H1 (cell line): ENCODE measurements around the gene IFIT2. TPM values are rescaled to one million over a fixed set of nuclear protein-coding genes. Genes with fewer than 3 reads are reported as not detected.

ENCODE experiments used
- CTCF ChIA-PET: fragments of 300-600 bp; sonication (Branson Sonifier 250); formaldehyde crosslinking; loops from one replicate; lab custom pipeline; 2021; ENCODE audit not compliant: partially characterized antibody; lab: Charles Lee
- POLR2A ChIA-PET: fragments of 300-600 bp; sonication (Branson Sonifier 250); formaldehyde crosslinking; loops from one replicate; lab custom pipeline; 2021; ENCODE audit warnings: inconsistent platforms; ENCODE audit not compliant: partially characterized antibody; lab: Charles Lee
- DNase-seq, 2 experiments: peaks; one replicate each; pipeline versions ENCODE4 v3.0.0 to v3.0.0-alpha.2; 2010 to 2022; ENCODE audit warnings: low spot score in 2 of 2, low read depth in 1 of 2, mixed read lengths in 1 of 2
- FAIRE-seq: peaks from 2 replicates; lab custom pipeline; 2011; peaks lifted over from hg19 to GRCh38; lab: Jason Lieb, UNC
- H2AFZ ChIP-seq: 2 replicates; pipeline ENCODE4 v1.8.1; 2012; ENCODE audit warnings: low read length, inconsistent platforms
- H2AK5ac ChIP-seq: 2 replicates; pipeline ENCODE4 v1.6.1; 2013; ENCODE audit warnings: low read depth, low read length
- H2BK120ac ChIP-seq: replicated peaks from 2 replicates; pipeline ENCODE3; 2013; ENCODE audit warnings: low read depth, low read length, inconsistent platforms
- H2BK12ac ChIP-seq: 2 replicates; pipeline ENCODE4 v1.6.1; 2013; ENCODE audit warnings: low read depth, low read length
- H2BK15ac ChIP-seq: 2 replicates; pipeline ENCODE4 v1.6.1; 2013; ENCODE audit warnings: low read length
- H2BK20ac ChIP-seq: 2 replicates; pipeline ENCODE4 v1.6.1; 2013; ENCODE audit warnings: low read length
- H2BK5ac ChIP-seq: 2 replicates; pipeline ENCODE4 v1.6.1; 2013; ENCODE audit warnings: low read depth, low read length
- H3K14ac ChIP-seq: 2 replicates; pipeline ENCODE4 v1.6.1; 2013; ENCODE audit warnings: inconsistent platforms; ENCODE audit not compliant: insufficient read length
- H3K18ac ChIP-seq: 2 replicates; pipeline ENCODE4 v1.6.1; 2013; ENCODE audit warnings: low read length; ENCODE audit errors: extremely low read depth
- H3K23ac ChIP-seq: 2 replicates; pipeline ENCODE4 v1.6.1; 2013; ENCODE audit warnings: inconsistent platforms; ENCODE audit not compliant: insufficient read length
- H3K23me2 ChIP-seq: 2 replicates; pipeline ENCODE4 v1.6.1; 2013; ENCODE audit warnings: low read depth, low read length
- H3K27ac ChIP-seq: 2 replicates; pipeline ENCODE4 v1.6.1; 2011; ENCODE audit warnings: low read depth, low read length, inconsistent platforms
- H3K27me3 ChIP-seq, 4 experiments: replicated peaks in 1 of 4; 1 replicate in 1 of 4; 2 replicates in 3 of 4; pipeline versions ENCODE4 v1.6.1 to v1.8.1; 2011 to 2013; ENCODE audit warnings: low read length in 3 of 4, mild to moderate bottlenecking in 3 of 4, inconsistent platforms in 2 of 4, mixed read lengths in 2 of 4, moderate library complexity in 1 of 4; ENCODE audit not compliant: control insufficient read depth in 3 of 4, insufficient read depth in 3 of 4; ENCODE audit errors: extremely low read depth in 1 of 4
- H3K36me3 ChIP-seq, 4 experiments: 2 replicates each; pipeline versions ENCODE4 v1.6.1 to v1.8.1; 2011 to 2013; ENCODE audit warnings: mild to moderate bottlenecking in 4 of 4, low read length in 3 of 4, moderate library complexity in 2 of 4, control low read depth in 1 of 4, inconsistent platforms in 1 of 4; ENCODE audit not compliant: insufficient read depth in 4 of 4, control insufficient read depth in 2 of 4
- H3K4ac ChIP-seq: replicated peaks from 2 replicates; pipeline ENCODE3; 2013; ENCODE audit warnings: low read length, low read depth, mixed read lengths, inconsistent platforms; ENCODE audit not compliant: insufficient read length
- H3K4me1 ChIP-seq, 4 experiments: replicated peaks in 1 of 4; 1 replicate in 1 of 4; 2 replicates in 3 of 4; pipeline versions ENCODE4 v1.6.1 to v1.8.1; 2011 to 2013; ENCODE audit warnings: low read length in 3 of 4, inconsistent platforms in 2 of 4, mixed read lengths in 1 of 4; ENCODE audit not compliant: insufficient read depth in 4 of 4, control insufficient read depth in 3 of 4
- H3K4me2 ChIP-seq, 2 experiments: 2 replicates each; pipeline versions ENCODE4 v1.6.1 to v1.8.1; 2011 to 2013; ENCODE audit warnings: low read depth in 2 of 2, low read length in 2 of 2, control low read depth in 1 of 2, inconsistent platforms in 1 of 2, mild to moderate bottlenecking in 1 of 2; ENCODE audit not compliant: insufficient read depth in 1 of 2
- H3K4me3 ChIP-seq, 4 experiments: fragments of 200-600, 300-600 bp in 1 of 4; sonication (generic), shearing (Covaris generic), sonication (Bioruptor Twin) in 1 of 4; 2 replicates each; pipeline versions ENCODE4 v1.5.1 to v1.8.1; 2011 to 2016; ENCODE audit warnings: low read length in 4 of 4, low read depth in 3 of 4, control low read depth in 2 of 4, inconsistent platforms in 2 of 4, mild to moderate bottlenecking in 2 of 4, mixed read lengths in 1 of 4, moderate library complexity in 1 of 4; ENCODE audit not compliant: insufficient read depth in 2 of 4; ENCODE audit errors: extremely low read depth in 1 of 4
- H3K56ac ChIP-seq: replicated peaks from 2 replicates; pipeline ENCODE3; 2013; ENCODE audit warnings: low read depth, mild to moderate bottlenecking, mixed read lengths, low read length, inconsistent platforms; ENCODE audit not compliant: insufficient read length
- H3K79me1 ChIP-seq: 2 replicates; pipeline ENCODE4 v1.6.1; 2013; ENCODE audit warnings: low read depth, low read length, control low read depth
- H3K79me2 ChIP-seq, 2 experiments: 2 replicates each; pipeline versions ENCODE4 v1.6.1 to v1.8.1; 2012 to 2013; ENCODE audit warnings: low read length in 2 of 2, mild to moderate bottlenecking in 2 of 2, inconsistent platforms in 1 of 2; ENCODE audit not compliant: insufficient read depth in 2 of 2, control insufficient read depth in 1 of 2
- H3K9ac ChIP-seq, 4 experiments: replicated peaks in 1 of 4; 1 replicate in 1 of 4; 2 replicates in 3 of 4; pipeline versions ENCODE4 v1.6.1 to v1.8.1; 2011 to 2013; ENCODE audit warnings: low read depth in 3 of 4, low read length in 3 of 4, control low read depth in 2 of 4, mild to moderate bottlenecking in 2 of 4, moderate library complexity in 2 of 4, inconsistent platforms in 1 of 4; ENCODE audit errors: extremely low read depth in 1 of 4
- H3K9me3 ChIP-seq, 2 experiments: 2 replicates each; pipeline versions ENCODE4 v1.6.1 to v1.8.1; 2012 to 2013; ENCODE audit warnings: mild to moderate bottlenecking in 2 of 2, moderate library complexity in 2 of 2, control low read depth in 1 of 2, inconsistent platforms in 1 of 2, low read depth in 1 of 2, low read length in 1 of 2, mixed read lengths in 1 of 2; ENCODE audit not compliant: insufficient read depth in 2 of 2
- H4K20me1 ChIP-seq, 2 experiments: replicated peaks in 1 of 2; 2 replicates each; pipeline versions ENCODE3 to v1.8.1; 2011 to 2013; ENCODE audit warnings: inconsistent platforms in 2 of 2, low read length in 2 of 2, mild to moderate bottlenecking in 1 of 2; ENCODE audit not compliant: insufficient read depth in 2 of 2, control insufficient read depth in 1 of 2
- H4K5ac ChIP-seq: 2 replicates; pipeline ENCODE4 v1.6.1; 2013; ENCODE audit warnings: low read length, low read depth, mixed read lengths, inconsistent platforms; ENCODE audit not compliant: insufficient read length
- H4K8ac ChIP-seq: 2 replicates; pipeline ENCODE4 v1.8.0; 2013; ENCODE audit warnings: mild to moderate bottlenecking, moderate library complexity, low read length, inconsistent platforms; ENCODE audit not compliant: insufficient read depth; ENCODE audit errors: extremely low read depth
- H4K91ac ChIP-seq: replicated peaks from 2 replicates; pipeline ENCODE3; 2013; ENCODE audit warnings: low read length, mixed read lengths, inconsistent platforms; ENCODE audit not compliant: insufficient read length
- BRCA1 ChIP-seq: IDR thresholded peaks from 2 replicates; pipeline ENCODE4 v1.6.1; 2012; ENCODE audit warnings: low read depth, low read length, improper control_type of control experiment
- CHD2 ChIP-seq: IDR thresholded peaks from 2 replicates; pipeline ENCODE4 v1.6.1; 2012; ENCODE audit warnings: low read length, improper control_type of control experiment
- HDAC6 ChIP-seq: IDR thresholded peaks from one replicate; pipeline ENCODE4 v1.7.1; 2012; ENCODE audit warnings: low read depth, mild to moderate bottlenecking, inconsistent platforms, low read length, moderate library complexity
- JUND ChIP-seq: IDR thresholded peaks from 2 replicates; pipeline ENCODE4 v1.6.1; 2011; ENCODE audit warnings: mild to moderate bottlenecking, improper control_type of control experiment, low read length
- PHF8 ChIP-seq: fragments of 200-600 bp; sonication (generic); conservative IDR thresholded peaks from 2 replicates; pipeline ENCODE4 v1.7.1; 2012; ENCODE audit warnings: low read depth, mild to moderate bottlenecking, inconsistent platforms, low read length, moderate library complexity
- SP1 ChIP-seq: IDR thresholded peaks from 2 replicates; pipeline ENCODE4 v1.6.1; 2011; ENCODE audit warnings: low read depth, low read length
- SUZ12 ChIP-seq: fragments of 200-600 bp; sonication (generic); IDR thresholded peaks from 2 replicates; pipeline ENCODE4 v1.6.1; 2012; ENCODE audit warnings: mild to moderate bottlenecking, inconsistent platforms, low read length, moderate library complexity, mixed read lengths
- USF2 ChIP-seq: IDR thresholded peaks from 2 replicates; pipeline ENCODE4 v1.6.1; 2011; ENCODE audit warnings: low read length, improper control_type of control experiment
- WGBS, 2 experiments: shearing (Covaris generic) in 1 of 2; methylation state at CpG; one replicate each; pipeline versions ENCODE4 v1.1.6 to v1.1.7; 2013 to 2015; ENCODE audit warnings: low lambda C conversion rate in 2 of 2, mixed read lengths in 2 of 2, inconsistent platforms in 1 of 2, low coverage in 1 of 2, missing lambda C conversion rate in 1 of 2; ENCODE audit not compliant: insufficient replicate concordance in 2 of 2, insufficient coverage in 1 of 2, insufficient read length in 1 of 2; ENCODE audit errors: extremely low coverage in 1 of 2, missing lambda C conversion rate in 1 of 2; 5-methylcytosine and 5-hydroxymethylcytosine counted together
- polyA plus RNA-seq, 7 experiments: library from polyadenylated mRNA; depleted of rRNA in 3 of 7; stranded (reverse) in 5 of 7; unstranded in 2 of 7; fragments of >200 nt in 5 of 7; fragments of 200-250 nt in 2 of 7; gene quantifications; 1 replicate in 5 of 7; 2 replicates in 1 of 7; 4 replicates in 1 of 7; pipeline versions ENCODE4 v1.2.1 to v1.2.3, GENCODE V29; 2011 to 2013; ENCODE audit warnings: missing spikeins in 2 of 7, mixed read lengths in 2 of 7
- total RNA-seq: library from RNA; stranded (reverse); fragmentation: NEBNext Ultra II Directional; extraction: Animal tissue kit (Norgen Biotek cat#: 25700); gene quantifications from 2 replicates; pipeline ENCODE4 v1.2.1, GENCODE V29; 2021

Gene IFIT2
- total and polyA plus RNA-seq, 2 of the 8 experiments (the other 6 are each of a cell fraction or from before 2014, with no cell fraction given) = 0.03 to 0.35 TPM

- no peak for TF ChIP-seq BRCA1
- TF ChIP-seq PHF8 = no peak
- TF ChIP-seq CHD2 = no peak
- TF ChIP-seq SP1 = no peak
- TF ChIP-seq USF2 = no peak
- no peak for TF ChIP-seq HDAC6
- TF ChIP-seq JUND = no peak
- no peak for TF ChIP-seq SUZ12
- Histone ChIP-seq H3K9me3 (no peaks in the 10 kb centered on the region), H4K91ac (no peak overlapping the region), H2AFZ (no peak overlapping the region), H3K36me3 (no peaks in the 10 kb centered on the region), H2BK15ac (no peak overlapping the region), H4K8ac (no peak overlapping the region), H3K4ac (no peak overlapping the region), H4K5ac (no peak overlapping the region), H2BK20ac (no peak overlapping the region), H3K14ac (no peak overlapping the region), H3K56ac (no peak overlapping the region), H2AK5ac (no peak overlapping the region), H3K23me2 (peaks cover 3% of the 10 kb centered on the region; the same call in 1 of the 2 replicates), H3K4me2 (no peak overlapping the region), H3K79me2 (no peaks in the 10 kb centered on the region), H2BK12ac (no peak overlapping the region), H3K4me3 (no peak overlapping the region), H3K79me1 (no peaks in the 10 kb centered on the region), H3K23ac (no peak overlapping the region), H4K20me1 (no peaks in the 10 kb centered on the region), H3K27me3 (no peaks in the 10 kb centered on the region), H2BK5ac (no peak overlapping the region), H2BK120ac (no peak overlapping the region), H3K18ac (no peak overlapping the region), H3K9ac (no peak overlapping the region), H3K27ac (no peak overlapping the region), H3K4me1 (no peaks in the 10 kb centered on the region)
- WGBS, 2 experiments = 86% methylated on average over 3 of the region's 3 CpGs; no CpG with 5 or more reads in 1 of the 2 experiments
- POLR2A ChIA-PET = no interaction called here
- FAIRE-seq (no peak), DNase-seq (no peak)
- CTCF ChIA-PET = interaction anchor here (0.7 to 3.9 kb wide), 5 partner anchors 9 to 299 kb away, joined by 3 to 29 read pairs (median 5); no protein-coding TSS in a partner anchor
Measured at GRCh38 chr10:89294721-89295239, 7.1 kb upstream of the IFIT2 start.
